ENCODE results near the gene GPSM1.

- no peak for TF ChIP-seq ZNF384 (IDR thresholded peaks at IDR 0.05)
- TF ChIP-seq BHLHE40 (IDR thresholded peaks at IDR 0.05; ENCODE audit: borderline replicate concordance) = no peak
- no peak for TF ChIP-seq CTBP1 (IDR thresholded peaks at IDR 0.05; ENCODE audit: borderline replicate concordance)
- TF ChIP-seq PKNOX1 (IDR thresholded peaks at IDR 0.05) = no peak
Observed at GRCh38 chr9:136299541-136299940, 27.8 kb upstream of the GPSM1 start.

Measured in HEK293T (cell line).